DMS53 treated with DMSO at 0.1 percent for 48 hours (cell line): Measurements from ENCODE around the gene FUT8.
A peak's percentile ranks its signal among the peaks of the same experiment; 100 is the strongest.
"Not testable (repeated sequence)": the region's sequence is repeated elsewhere in the genome, so short reads cannot be mapped to it uniquely, and the experiment has no call there.

Source experiments
- DNase-seq: peaks from one replicate; lab custom pipeline; 2025; ENCODE audit not compliant: unreplicated experiment; lab: John Stamatoyannopoulos, UW

The FUT8 gene

DNA sequence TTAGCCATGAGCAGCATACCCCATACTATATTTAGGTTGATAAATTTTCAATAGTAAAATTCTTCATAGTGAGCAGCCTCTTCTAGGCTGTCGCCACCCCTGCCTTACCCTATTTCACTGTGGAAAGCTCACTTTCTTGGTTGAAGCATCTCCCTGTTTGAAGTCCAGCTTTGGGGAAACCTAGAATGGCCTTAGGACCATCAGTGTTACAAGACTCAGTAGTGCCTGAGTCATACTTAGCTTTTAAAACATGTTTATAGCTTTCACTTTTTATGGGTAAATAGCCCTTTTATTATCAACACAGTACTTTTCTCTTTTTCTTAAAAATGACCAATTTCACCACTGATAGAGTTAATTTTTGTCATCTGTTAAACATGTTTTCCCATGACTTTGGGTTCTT, 37.1 kb downstream of the FUT8 start:
- no peak for DNase-seq

DNA sequence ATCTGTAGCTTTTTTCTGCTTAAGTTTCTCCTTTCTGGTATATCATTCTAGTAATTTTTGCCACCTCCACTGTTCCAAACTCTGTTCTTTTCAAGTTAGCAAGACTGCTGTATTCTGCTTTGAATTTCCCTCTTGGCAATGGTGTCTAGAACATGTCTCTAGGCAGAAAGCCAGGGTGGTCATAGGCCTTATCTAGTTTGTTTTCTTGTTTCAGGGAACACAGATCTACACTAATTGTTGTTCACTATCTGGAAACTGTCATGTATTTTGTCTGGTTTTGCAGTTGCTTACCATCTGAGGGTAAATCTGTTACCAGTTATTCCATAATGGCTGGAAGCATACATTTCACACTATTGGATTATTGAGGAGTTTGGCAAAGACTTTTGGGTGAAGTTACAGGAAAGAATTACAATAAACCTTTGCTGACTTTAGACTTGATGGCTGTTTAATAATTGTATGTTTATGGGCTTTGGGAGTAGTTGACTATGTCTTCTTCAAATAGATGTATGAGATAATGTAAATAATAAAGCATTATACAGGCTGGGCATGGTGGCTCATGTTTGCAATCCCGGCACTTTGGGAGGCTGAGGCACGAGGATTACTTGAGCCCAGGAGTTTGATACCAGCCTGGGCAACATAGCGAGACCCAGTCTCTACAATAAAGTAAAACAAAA, 41.4 kb downstream of the FUT8 start:
- no peak for DNase-seq

DNA sequence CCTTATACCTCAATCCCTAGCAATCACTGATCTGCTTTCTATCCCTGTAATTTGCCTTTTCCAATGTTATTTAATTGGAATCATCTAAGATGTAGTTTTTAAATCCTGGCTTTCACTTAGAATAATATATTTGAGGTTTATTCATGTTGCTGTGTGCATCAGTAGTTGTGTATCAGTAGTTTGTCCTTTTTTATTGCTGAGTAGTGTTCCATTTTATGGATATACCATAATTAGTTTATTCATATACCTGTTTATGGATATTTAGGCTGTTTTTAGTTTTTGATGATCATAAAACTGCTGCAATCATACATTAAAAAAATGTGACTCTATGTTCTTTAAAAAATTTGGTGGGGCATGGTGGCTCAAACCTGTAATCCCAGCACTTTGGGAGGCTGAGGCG, 43.7 kb downstream of the FUT8 start:
- DNase-seq = no peak

DNA sequence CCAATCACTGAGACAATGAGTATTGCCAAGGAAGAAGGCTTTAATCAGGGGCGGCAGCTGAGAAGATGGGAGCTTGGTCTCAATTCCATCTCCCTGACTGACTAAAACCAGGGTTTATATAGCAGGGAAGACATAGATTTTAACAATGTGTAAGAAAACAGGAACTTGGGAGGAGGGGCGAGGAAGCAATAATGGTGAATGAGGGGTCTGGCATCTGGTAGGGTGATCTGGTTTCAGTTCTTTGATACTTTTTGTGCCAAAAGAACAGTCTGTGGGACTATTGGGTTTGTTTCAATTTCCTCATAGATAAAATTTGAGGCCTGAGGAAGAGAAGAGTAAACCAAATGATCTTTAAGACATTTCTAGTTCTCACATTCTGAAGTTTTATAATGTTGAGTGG, 49.2 kb downstream of the FUT8 start:
- no peak for DNase-seq

DNA sequence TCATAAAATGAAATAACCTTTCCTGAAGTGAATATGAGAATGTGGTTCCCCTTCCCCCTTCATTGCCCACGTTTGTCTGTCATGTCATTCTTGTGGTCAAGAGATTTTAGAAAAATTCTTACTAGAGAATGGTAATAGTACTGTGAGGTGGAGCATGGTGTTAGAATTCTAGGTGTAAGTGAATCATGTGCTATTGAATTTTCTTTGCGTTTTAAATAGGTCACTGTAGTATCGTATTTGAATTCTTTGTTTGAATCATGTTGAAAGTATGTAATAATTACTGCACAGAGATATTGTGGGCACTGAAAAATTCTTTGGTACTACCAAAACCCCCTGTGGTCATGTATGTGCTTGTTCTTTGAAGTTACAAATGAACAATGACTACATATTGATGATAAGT, 49.9 kb downstream of the FUT8 start:
- no peak for DNase-seq

DNA sequence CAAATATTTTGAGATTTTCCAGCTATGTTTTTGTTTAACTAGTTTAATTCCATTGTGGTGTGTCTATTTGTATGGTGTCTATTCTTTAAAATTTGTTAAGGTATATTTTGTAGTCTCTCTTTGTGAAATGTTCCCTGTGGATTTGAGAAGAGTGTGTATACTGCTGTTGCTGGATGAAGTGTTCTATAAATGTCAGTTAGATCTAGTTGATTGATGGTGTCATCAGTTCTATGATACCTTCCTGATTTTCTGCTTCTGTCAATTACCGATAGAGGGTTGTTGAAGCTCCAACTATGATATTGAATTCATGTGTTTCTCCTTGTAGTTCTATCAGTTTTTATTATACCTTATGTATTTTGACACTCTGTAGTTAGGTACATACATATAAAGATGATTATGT, 53.1 kb downstream of the FUT8 start:
- no peak for DNase-seq

DNA sequence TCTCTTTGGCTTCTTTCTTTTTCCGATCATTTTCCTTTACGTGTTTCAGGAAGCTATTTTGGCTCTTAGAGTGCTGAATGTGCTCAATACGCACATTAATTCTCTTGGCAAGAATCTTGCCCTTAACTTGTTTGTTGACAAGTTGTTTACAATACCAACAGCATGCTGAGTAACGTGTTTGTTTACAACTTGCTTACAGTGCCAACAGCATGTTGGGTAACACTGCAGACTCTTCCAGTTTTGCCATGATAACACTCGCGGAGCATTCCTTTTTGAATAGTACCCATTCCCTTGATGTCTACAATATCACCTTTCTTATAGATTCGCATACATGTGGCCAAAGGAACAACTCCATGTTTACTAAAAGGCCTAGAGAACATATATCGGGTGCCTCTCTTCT, 55.4 kb downstream of the FUT8 start:
- DNase-seq = not testable (repeated sequence)

DNA sequence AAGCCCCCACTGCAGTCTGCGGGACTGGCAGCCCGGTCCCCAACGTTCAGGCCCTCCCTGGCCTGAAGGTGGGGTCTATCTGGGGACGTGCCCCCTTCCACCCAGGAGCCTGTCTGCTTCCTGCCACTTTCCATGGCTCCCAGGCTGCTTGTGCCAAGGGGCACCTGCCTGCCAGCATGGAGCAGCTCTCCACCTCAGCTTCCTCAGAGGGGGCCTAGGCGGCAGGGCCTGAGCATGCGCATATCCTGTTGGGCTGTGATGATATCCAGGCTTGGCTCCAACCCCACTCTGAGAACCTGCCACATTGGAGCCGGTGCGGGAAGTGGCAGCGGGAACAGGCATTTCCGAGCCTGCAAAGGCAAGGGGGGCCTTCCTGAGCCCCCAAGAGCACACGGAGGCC, 57.4 kb downstream of the FUT8 start:
- DNase-seq = no peak

DNA sequence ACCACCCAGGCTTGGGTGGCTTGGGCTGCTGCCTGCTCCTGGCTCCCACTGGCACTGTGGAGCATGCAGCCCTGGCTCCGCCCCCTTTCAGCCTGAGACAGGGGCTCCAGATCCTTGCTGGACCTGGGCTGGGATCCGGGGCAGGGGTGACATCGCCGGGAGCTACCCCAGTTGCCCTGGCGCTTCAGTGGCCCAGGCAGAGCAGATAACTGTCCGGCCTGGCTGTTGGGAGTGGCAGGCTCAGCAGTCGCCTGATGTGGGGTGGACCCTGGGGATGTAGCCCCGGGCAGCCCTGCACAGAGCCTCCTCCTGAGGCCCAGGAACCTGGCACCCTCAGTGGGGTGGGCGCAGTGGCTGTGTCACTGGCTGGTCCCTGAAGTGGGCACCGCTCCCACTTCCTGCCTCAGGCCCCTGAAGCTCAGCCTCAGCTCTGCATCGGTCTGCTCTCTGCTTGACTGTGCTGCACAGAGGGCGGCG, 57.9 kb downstream of the FUT8 start:
- no peak for DNase-seq

DNA sequence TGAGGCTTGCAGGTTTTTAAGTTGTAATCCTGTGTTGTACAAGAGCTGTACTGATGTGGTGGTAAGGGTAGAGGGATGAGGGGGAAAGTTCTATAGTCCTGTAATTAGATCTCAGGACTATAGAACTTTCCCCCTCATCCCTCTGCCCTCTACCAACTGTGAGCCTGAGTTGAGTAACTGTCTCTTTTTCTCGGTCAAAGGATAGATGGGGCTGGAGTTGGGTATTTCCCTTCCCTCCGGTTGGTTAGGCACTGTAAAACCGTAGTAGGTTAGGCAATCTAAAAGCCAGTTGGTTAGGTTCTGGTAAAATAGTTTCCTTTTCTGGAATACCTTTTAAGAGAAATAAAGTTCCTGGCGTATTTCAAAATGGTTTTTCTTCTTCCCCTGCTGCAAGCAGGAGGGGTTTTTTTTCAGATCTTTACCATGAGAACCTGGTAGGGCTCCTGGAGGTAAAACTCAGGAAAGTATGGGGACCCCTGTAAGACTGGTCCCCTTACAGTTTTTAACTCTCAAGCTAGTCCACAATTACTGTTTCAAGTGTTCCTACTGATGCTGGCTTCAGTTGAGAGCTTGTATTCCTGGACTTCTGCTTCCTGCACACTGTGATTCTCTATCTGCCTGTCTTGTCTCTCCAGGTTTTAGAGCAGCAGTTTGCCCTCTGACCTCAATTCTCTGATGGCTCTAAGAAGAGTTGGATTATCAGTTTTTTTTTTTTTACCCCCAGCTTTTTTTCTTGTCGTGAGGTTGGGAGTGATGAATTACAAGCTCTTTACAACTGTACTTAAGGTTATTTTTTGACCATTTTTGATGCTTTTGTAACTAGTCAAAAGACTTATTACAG, 58.7 kb downstream of the FUT8 start:
- no peak for DNase-seq

DNA sequence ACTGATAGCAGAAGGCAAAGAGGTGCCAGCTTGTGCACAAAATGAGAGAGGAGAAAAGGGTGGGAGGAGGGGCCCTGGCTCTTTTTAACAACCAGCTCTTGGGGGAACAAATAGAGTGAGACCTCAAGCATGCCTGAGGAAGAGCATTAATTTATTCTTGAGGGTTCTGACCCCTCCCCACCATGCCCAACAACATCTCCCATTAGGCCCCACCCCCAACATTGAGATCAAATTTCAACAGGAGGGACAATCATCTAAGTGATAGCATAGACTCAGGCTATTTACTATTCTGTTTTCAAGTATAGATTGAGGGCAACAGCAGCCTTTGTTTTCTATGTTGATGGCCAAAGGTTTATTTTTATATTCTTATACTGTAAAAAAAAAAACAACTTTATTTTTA, 59.7 kb downstream of the FUT8 start:
- no peak for DNase-seq

DNA sequence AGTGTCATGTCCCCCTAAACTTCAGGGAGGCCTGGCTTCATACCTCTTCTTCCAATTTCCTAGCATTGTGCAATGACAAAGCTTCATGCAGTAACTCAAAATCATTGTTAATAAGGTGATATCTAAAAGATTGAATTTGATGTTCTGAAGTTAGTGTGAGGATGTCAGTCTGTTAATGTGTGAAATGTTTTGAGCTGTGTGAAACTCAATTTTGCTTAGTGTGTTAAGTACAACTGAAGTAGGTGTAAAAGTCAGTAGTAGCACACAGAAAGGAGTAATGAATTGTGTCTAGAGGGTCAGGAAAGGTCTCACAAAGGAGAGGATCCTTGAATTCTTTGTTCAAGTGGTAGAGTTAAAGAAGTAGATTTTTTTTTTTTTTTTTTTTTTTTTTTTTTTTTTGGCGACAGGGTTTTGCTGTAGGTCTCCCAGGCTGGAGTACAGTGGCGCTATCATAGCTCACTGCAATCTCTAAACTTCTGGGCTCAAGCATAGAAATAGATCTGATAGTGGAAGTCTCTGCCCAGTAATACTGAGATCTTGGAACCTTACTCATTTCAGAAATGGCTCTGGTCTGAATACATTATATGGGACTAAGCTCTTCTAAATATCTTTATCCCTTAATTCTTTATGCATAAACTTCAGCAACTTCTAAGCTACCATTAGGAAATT, 63.9 kb downstream of the FUT8 start:
- no peak for DNase-seq

DNA sequence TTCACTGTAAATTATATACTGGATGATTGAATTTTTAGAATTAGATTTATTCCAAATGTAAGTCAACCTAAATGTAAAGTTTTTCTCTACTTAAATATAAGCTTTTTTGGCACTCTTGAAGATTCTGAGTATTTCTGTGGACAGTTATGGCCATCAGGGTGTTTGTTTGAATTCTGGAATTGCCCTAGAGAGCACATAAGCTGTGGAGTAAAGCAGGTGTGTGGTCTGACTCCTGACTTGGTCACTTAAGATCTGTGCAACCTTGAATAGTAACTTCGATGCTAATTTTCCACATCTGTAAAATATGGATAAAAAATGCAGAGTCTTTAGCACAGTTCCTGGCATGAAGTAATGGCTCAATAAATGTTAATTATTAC, 64.4 kb downstream of the FUT8 start:
- no peak for DNase-seq

DNA sequence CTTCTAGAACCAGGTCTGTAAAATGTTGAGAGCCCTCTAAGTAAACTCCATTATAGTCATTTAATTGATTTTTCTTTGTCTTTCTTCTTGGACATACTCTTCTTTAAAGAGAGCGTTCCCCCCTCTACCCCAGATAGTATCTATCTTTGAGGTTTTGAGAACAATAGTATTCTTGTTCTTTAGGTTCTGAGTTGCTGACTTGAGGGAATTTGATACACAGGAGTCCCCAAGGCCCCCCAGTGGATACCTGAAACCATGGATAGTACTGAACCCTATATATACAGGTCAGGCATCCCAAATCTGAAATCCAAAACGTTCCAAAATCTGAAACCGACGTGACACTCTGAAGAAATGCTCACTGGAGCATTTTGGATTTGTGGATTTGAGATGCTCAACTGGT, 65.5 kb downstream of the FUT8 start:
- DNase-seq = no peak

DNA sequence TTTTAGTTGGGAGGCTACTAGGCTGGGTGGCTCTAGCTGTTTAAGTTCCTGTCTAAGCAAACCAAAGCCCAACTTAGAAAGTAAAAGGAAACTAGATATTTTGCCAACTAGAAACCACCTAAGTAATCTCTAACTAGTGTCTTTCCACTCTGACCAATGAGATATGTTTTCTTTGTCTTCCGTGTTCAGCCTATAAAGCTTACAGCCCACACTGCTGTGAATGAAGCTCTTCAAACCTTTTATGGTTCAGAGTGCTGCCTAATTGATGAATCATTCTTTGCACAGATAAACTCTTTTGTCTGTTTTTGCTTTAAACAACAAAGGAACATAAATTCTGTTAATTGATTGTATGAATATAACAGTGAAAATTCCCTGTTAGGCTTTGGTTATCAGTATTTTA, 66.1 kb downstream of the FUT8 start:
- DNase-seq = peak; percentile 57

DNA sequence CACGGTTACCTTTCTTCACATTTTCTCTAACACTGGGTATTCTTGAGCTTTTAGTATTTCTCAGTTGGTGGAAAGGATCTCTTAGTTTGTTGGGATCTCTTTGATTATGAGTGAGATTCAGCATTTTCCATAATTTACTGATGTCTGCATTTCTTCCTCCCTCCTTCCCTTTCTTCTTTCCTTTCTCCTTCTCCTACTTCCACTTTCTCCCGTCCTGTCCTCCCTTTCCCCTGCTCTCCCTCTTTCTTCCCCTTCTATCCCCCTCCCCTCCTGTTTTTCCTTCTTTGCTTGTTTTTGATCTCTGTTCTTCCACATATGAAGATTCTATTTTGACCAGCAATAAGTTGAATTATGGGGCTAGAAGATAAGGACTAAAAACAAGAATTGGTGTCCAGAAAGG, 66.9 kb downstream of the FUT8 start:
- no peak for DNase-seq

DNA sequence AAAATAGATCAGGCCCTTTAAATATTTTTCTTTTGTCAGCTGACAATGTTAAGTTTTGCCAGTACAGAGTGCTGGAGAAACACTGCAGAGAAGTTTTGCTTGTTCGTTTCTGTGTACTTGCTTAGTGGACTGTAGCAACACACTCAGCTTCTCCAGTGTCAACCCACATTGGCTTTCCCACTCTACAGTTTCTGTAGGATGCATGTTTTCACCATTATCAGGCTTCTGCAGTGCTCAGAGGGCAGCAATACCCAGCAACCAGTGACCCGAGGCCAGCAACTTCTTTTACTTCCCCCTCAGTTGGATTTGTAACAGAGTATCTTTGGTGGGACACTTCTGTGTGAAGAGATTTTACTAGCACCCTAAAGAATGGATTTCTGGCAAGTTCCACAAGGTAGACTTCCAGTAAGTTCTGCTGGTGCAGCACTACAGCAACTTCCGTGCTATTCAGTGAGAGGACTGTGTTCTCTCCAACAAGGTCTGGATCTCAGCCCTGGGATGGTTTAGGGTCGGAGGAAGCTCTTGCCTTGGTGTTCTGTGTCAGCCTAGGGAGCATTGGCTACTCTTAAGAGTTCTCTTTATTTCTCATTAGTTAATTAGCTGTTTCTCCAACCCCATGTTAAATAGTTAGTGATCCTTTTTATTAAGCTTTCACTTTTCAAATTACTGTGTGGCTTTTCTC, 70.4 kb downstream of the FUT8 start:
- DNase-seq = no peak

DNA sequence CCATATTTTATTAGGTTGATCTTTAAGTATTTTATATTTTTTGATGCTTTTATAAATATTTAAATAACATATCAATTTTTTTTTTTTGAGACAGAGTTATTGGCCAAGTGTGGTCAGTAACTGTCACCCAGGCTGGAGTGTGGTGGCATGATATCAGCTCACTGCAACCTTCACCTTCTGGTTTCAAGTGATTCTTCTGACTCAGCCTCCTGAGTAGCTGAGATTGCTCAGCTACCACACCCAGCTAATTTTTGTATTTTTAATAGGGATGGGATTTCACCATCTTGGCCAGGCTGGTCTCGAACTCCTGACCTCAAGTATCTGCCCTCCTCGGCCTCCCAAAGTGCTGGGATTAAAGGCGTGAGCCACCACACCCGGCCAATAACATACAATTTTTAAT, 71.1 kb downstream of the FUT8 start:
- no peak for DNase-seq

DNA sequence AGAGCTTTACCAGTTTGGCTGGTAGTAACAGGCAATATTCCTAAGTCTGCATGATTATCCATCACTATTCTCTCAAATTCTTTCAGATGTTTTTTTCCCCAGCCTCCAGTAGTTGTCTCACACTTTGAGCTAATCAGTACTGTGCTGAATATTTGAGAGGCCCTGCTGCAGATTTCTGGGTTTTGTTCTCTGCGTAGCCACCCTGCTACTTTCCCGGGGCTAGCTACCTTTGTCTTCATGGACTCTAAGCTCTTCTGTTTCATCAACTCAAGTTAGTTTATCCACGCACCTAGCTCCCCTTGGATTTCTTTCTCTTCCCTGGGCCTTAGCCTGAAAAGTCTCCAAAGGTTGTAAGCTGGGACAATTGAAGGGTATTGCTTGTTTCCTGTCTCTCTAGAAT, 73.0 kb downstream of the FUT8 start:
- DNase-seq = no peak

DNA sequence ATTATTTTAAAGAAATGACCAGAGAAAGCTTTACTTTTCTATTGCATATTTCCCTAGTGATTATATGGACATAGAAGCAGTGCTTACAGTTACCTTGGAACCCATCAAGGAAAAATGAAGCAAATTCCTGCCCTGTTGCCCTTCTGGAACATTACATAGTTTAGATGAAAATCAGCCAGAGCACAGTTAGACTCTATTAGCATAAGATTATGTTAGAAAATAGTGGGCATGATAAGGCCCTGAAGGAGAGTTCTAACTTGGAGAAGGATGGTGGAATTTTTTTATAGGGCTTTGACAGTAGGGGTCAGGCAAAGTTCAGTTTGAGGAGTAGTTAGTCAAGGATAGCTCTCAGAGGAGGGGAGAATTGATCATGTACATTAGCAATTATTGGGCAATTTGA, 74.3 kb downstream of the FUT8 start:
- no peak for DNase-seq

DNA sequence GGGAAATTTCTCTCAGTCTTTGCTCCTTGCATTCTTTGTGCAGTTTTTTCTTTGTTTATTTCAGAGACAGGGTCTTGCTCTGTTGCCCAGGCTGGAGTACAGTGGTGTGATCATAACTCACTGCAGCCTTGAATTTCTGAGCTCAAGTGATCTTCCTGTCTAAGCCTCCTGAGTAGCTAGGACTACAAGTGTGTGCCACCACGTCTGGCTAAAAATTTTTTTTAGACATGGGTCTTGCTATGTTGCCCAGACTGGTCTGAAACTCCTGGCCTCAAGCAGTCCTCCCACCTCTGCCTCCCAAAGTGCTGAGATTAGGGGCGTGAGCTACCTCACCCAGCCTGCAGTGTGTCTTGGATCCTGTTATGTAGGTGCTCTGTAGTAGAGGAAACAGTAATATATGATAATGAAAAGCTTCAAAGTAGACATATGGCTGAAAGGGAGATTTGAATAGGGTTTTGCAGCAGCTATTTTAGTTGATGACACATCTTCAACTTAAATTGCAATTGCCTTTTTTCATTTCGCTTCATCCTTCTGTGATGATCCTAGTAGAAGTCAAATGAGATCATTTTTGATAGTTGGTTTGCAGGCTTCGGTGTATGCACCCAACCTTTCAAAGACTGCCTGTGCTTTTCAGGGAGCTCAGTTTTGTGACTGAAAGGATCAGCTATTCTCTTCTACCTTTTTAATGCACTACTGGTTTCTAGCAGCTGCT, 75.4 kb downstream of the FUT8 start:
- DNase-seq = no peak
